ENCODE results near the gene LRRC8C.
A peak's percentile ranks its signal among the peaks of the same experiment; 100 is the strongest.
"Not testable (repeated sequence)": the region's sequence is repeated elsewhere in the genome, so short reads cannot be mapped to it uniquely, and the experiment has no call there.

Gene LRRC8C

DNA sequence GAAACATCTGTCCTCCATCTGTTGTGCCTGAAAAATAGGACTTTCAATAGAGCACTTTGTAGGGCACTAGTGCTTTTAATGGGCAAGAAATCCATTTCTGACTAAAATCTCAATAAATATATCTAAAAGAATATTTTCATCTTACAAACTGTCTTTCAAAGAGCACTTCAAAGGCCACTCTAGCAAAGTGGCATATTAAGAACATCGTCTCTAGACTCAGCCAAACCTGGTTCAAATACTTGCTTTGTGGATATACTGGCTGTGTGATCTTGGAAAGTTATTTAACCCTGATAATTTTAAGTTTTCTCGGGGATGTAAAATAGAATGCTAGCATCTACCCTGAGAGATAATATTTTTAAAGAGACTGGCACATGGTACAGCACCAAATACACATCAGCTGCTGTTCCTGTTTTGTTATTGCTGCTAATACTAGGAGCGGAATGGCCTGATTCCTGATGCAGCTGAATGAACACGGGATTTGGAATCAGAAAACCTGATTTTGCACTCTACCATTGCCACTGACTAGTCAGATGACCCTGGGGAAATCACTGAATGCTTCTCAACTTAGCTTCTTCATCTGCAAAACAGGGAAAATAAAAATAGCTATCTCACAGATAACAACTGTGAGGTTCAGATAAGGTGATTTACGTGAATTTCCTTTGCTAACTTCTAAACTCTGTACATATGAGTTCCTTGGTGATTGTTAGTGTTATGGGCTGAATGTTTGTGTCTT, 25.2 kb upstream of the LRRC8C start:
- DNase-seq (ENCODE audit: low spot score), result no peak

- no peak for DNase-seq (ENCODE audit: low spot score)
Observed at GRCh38 chr1:89608319-89608983, 24.5 kb upstream of the LRRC8C start.

DNA sequence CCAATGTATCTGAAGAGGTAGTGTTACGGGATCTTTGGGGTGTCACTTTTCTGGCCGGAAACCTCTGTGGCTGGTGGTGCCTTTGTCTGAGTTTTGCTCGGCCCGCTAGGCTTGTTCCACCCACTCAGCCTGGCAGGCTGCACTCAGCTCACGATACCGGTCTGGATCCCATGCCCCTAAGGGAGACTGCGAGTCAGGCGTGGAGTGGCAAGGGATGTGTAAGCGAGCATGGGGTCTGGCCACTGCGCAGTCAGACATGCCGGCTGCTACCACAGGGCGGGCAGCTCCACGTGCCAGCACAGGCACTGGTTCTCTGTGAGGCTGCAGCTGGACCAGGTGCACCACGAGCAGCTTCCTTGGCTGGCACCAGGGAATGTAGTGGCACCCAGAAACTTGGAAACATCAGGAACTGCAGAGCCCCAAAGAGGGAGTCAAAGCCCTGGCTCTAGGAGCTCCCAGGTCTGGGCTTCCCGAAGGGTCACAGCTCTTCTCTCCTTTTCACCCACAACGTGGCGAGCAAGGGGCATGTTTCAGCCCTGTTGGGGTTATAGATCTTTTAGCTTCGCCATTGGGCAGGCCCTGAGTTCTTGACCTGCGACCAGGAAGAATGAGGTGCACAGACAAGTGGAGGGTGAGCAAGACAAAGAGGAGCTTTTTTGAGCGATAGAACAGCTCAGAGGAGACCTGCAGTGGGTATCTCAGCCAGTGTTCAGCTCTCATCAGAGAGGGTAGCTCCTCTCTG, 23.8 kb upstream of the LRRC8C start:
- DNase-seq (ENCODE audit: low spot score), result no peak

DNA sequence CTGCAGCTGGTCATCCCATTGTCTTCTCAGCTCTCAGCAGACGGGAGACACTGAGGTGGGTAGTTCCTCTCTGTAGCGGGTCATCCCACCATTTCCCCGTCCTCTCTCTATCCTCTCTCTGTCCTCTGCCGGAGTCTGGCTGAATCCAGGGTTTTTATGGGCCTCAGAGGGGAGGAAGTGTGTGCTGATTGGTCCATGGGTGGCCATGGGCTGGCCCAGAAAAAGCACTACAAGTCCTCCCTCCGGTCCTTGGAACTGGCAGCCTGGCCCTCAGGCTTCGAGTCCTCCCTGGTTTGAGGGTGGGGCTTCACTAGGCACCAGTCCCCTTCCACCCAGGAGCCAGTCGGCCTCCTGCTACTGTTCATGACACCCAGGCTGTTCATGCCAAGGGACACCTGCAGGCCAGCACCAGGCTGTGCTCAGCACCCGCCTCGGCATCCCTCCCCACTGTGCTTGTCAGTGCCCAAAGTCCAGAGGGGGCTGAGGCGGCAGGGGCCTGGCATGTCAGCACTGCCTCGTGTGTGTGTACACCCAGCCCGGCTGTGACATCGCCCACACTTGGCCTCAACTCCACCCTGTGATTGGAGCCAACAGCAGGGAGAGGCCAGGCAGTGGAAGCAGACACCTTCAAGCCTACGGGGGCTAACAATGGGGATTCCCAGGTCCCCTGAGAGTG, 23.0 kb upstream of the LRRC8C start:
- DNase-seq (ENCODE audit: low spot score), result no peak

DNA sequence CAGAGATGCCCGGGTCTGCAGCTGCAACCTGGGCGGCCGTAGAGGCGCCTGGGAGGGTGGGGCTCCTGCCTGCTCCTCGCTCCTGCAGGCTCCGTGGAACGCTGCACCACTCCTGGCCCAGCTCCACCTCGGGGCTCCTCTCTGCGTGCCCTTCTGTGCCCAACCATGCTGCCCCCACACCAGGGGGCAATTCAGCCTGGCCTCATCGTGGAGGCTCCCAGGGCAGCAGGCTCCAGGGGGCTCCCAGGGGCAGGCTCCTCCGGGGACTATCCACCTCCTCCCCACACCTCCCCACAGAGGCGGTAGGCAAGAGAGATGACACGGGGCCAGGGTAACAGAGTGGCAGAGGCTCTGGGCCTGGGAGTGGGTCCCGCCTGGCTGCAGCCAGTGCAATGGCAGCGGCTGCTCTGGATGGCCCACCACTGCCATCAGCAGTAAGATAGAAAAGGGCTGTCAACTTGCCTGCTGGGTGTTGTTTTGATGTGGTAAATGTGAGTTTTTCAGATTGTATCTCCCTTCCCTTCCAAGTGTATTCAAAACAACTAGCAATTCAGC, 22.4 kb upstream of the LRRC8C start:
- no peak for DNase-seq (ENCODE audit: low spot score)

- DNase-seq (ENCODE audit: low spot score), result no peak
Observed at GRCh38 chr1:89611721-89612120, 21.2 kb upstream of the LRRC8C start.

DNA sequence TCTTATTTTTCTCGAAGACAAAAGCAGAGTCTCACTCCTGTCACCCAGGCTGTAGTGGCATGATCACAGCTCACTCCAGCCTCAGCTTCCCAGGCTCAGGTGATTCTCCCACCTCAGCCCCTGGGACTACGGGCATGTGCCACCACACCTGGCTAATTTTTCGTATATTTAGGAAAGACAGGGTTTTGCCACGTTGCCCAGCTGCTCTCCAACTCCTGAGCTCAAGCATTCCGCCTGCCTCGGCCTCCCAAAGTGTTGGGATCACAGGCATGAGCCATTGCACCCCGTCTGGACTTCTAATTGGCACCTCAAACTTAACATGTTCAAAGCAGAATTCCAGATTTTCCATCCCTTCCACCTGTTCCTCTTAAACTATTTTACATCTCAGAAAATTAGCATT, 19.0 kb upstream of the LRRC8C start:
- no peak for DNase-seq (ENCODE audit: low spot score)

DNA sequence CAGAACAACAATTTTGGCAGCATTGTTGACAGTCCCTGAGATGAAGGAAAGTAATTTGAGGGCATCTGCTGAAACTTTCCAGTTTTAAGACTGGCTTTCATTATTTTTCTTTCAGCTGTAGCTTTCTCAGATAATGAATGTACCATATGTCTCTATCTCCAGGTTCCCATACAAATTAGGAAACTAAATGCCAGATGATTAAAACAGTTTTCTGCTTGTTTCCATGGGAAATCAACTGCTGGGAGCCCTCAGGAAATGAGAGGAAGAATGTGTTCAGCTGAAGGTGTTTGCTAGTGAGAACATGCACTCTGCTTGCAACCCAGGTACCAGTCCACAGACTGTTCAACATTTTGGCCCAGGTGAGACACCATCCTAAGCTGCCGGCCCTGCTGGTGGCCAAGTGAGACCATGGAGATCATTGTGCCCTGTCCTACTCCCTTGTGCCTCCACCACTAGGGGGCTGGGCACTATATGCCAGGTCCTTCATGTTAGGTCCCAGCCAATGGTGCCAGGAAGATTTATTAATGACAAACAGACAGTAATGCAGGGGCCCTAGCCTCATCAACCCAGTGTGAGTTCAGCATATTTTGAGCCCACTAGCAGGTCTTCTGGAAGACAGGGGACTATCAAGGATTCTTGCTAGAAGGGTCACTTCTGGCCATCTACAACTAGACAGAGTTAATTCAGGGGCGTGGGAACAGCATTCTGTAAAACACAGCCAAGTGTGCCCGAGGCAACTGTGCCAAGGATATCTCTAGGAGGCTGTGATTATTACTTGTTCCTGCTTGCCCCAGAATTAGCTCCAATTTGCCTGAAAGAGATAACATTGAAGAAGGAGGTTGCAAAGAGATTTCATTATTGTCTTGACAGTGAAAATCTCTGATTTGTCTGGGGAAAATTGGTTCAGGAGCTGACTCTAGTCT, 17.0 kb upstream of the LRRC8C start:
- DNase-seq (ENCODE audit: low spot score), result no peak

DNA sequence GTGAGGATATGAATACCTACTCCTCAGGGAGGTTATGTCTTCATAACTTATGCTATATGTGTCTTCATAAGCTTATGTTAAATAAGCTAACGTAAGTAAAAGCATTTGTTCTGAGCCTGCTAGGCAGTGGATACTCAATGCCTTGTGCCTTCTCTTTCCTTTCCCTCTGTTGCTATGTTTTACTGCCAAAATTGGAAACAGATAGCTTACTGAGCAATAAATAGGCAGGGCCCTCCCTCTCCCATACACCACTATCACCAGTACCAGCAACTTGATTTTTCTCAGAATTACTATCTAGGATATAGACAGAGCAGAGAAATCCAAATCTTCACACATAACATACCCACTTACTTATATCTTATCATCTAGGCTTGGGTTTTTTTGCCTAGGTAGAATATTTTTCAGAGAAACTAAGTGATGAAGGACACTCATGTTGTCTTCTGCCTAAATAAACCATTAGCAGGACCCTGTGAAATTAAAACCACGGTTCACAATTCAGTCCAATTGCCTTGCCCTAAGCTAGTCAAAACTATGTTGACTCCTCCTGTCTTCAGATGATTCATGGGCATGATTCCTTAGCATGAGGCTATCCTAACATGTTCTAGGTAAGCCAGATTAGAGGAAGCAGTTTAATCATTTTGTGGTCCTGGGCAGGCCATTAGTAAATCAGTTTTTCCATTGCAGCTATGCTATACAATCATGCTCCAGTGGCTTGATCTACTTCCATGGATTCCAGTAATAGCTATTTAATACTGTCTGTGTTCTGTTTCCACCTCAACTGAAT, 15.9 kb upstream of the LRRC8C start:
- DNase-seq (ENCODE audit: low spot score), result no peak

GRCh38 chr1:89620664-89621063, 12.3 kb upstream of the LRRC8C start:
- no peak for DNase-seq (ENCODE audit: low spot score)

- DNase-seq (ENCODE audit: low spot score), result no peak
Observed at GRCh38 chr1:89622895-89623294, 10.0 kb upstream of the LRRC8C start.

GRCh38 chr1:89624314-89624713, 8.6 kb upstream of the LRRC8C start:
- peak; percentile 58 for DNase-seq (ENCODE audit: low spot score)

- DNase-seq (ENCODE audit: low spot score), result no peak
Observed at GRCh38 chr1:89624715-89625323, 8.1 kb upstream of the LRRC8C start.

DNA sequence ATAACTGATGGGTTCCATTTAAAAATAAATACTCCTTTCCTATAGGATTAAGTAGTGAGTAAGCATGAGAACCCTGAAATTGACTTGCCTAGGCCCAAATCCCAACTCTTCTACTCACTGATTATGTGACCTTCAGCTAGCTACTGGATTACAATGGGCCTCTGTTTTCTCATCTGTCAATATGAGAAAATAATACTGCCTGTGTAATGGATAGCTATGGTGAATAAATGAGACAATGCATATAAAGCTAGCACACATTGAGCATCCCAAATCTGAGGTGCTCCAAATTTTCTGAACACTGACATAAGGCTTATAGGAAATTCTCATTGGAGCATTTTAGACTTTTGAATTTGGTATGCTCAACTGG, 5.3 kb upstream of the LRRC8C start:
- DNase-seq (ENCODE audit: low spot score), result peak; percentile 81

DNA sequence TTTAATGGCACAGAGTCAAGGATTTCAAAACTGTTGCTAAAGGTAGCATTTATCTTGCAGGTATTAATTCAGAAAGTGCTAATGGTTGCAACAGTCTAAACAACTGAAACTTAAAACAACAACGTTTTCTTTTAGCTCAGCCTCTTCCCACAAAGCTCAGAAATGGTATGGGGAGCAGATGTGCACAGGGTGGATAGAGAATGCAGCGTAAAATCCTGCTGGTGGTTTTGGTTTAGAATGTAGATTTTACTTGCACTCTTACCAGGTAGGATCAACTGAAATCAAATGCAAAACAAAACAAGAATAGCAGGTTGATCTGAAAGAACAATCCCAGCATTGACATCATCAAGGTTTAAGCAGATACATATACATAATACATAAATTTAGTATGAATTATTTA, 3.8 kb upstream of the LRRC8C start:
- no peak for DNase-seq (ENCODE audit: low spot score)

- not testable (repeated sequence) for DNase-seq (ENCODE audit: low spot score)
Observed at GRCh38 chr1:89629600-89629999, 3.3 kb upstream of the LRRC8C start.

DNA sequence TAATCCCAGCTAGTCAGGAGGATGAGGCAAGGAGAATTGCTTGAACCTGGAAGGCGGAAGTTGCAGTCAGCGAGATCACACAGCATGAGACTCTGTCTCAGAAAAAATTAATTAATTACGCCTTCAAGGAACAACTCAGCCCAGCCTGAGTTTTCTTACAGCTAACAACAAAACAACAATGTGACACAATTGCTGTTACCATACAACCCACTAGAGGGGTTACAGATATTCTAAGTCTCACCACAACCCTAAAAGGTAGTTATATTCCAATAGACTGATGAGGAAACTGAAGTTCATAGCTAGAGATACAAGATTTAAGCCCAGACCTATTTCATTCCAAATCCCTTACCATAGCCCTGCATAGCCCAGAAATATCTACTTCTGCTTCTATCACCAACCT, 2.9 kb upstream of the LRRC8C start:
- DNase-seq (ENCODE audit: low spot score), result no peak

DNA sequence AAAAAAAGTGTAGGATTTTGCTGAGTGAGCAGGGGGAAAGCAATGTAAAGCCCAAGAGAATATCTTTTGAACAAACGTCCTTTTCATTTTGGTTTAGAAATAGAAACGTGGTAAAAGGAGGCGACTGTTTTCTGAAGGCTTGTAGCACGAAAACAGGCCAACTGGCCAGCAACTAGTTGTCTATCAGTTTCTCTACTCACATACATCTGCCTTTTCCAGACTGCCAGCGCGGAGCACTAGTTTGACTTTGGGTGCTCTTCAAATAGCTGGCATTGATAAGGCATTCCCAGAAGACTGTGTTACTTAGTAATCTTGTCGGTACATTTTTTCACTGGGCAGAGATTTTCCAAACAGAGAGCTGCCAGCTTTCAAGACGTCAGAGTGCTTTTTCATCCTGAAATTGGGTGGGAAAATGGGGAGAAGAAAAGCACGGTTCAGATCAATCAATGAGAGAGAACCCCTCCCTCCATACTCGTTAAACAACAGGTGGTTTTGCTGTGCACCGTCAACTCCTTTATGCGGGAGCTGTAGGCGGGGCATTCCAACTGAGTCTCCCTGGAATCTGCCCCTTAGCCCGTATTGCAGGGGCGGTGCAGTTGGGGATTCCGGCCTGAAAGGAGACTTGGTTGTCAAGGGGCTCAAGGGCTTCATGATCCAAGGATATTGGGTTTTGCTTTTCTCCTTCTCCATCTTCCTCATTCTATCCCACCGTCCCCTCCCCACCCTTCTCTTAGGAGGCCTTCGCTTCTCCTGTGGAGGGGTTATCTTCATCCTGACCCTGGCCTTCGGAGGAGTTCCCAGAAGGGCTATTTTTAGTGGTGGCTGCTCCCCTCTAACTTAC, 884 bp upstream of the LRRC8C start:
- no peak for DNase-seq (ENCODE audit: low spot score)

DNA sequence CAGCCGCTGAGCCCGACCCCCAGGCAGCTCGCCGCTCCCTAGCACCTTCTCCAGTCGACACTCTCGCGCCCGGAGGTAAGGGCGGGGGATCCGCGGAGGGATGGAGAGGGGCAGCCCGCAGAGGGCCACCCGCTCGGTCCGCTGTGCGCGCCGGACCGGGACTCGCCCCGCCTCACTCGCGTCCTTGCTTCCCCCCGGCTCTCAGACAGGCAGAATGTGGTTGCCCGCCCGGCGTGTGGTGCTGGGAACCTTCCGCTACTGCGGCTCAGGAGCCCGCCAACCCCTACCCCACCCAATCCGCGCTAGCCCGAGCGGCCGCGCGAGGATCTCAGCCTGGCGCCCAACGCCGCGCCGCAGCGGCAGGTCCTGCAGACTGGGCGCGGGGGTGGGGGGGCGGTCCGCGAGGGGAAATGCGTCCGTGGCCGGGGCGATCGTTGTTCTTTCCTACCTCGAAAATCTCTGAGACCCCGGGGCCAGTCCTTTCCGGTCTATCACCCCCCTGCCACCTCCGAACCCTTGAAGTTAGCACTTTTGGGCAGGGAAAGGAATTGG, 404 bp downstream of the LRRC8C start:
- DNase-seq (ENCODE audit: low spot score), result no peak
